Raji (cell line): ENCODE results near the gene ARPC1A.

ENCODE experiments used
- POLR2A ChIP-seq: IDR thresholded peaks from 2 replicates; pipeline ENCODE4 v1.6.1; 2011; ENCODE audit warnings: low read depth, low read length, control low read depth; ENCODE audit not compliant: insufficient read depth

The ARPC1A gene

GRCh38 chr7:99380032-99380822, 54.5 kb downstream of the ARPC1A start:
- TF ChIP-seq POLR2A = peak; percentile 44; the same call in 1 of the 2 replicates

DNA sequence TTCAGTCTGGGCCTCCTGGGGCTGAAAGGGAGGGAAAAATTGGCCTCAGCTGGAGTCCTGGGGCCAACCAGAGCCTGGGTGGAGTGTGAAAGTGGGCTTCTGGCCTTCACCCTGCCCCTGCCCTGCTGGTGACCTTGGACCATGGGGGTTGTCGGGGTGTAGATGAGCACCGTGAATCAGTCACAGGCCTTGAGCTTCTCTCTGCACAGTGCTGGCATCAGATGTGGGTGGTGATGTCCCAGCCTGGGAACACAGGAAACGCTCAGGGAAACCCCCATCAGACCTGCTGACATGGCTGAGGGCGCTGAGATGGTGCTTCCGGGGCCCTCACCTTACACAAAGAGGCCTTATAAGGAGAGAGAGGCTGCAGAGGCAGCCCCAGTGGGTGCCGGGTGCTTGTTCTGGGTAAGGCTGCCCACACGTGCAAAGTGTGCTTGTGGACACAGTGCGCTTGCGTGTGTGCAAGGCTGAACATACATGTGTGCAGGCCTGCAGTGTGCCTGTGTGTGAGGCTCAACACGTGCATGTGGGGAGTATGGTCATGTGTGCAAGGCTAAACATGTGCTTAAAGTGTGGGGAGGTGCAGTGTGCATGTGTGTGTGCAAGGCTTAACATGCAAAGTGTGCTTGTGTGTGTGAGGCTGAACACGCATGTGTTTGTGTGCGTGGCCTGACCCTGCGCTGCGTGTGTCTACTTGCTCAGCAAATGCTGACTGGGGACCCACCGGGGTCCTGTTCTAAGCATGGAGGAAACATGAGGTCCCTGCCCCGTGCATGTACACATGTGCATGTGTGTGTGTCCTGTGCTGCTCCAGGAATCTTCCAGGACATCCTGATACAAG, 55.3 kb downstream of the ARPC1A start:
- TF ChIP-seq POLR2A = peak; percentile 77

DNA sequence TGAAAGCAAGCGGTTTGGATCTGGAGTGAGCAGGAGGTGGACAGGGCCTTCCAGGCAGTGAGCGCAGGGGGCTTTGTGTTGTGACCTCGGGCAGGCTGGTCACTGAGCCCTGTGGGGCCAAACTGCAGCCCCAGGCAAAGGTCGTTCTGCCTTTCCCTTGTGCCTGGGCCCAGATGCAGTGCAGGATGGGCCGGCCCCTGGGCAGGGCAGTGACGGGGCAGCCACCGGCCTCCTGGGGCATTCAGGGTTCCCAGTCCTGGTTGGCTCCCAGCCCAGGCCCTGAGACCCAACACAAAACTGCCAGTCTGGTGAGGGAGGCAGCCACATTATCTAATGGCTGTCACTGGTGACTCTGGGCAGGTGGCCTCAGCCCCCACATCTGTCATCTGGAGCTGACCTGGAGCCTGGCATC, 56.0 kb downstream of the ARPC1A start:
- no peak for TF ChIP-seq POLR2A

DNA sequence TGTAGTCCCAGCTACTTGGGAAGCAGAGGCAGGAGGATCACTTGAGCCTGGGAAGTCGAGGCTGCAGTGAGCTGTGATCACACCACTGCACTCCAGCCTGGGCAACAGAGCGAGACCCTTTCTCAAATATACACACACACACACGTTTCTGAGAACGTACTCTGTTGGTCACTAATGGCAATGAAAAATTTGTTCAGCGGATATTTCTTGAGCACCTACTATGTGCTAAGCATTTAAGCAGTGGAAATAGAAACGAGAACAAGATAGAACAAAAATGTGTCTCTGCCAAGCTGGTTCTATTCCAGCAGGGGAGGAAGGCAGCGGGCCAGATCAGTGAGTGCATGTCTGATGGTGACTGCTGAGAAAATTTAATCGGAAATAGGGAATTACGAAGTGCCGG, 57.5 kb downstream of the ARPC1A start:
- TF ChIP-seq POLR2A = no peak

DNA sequence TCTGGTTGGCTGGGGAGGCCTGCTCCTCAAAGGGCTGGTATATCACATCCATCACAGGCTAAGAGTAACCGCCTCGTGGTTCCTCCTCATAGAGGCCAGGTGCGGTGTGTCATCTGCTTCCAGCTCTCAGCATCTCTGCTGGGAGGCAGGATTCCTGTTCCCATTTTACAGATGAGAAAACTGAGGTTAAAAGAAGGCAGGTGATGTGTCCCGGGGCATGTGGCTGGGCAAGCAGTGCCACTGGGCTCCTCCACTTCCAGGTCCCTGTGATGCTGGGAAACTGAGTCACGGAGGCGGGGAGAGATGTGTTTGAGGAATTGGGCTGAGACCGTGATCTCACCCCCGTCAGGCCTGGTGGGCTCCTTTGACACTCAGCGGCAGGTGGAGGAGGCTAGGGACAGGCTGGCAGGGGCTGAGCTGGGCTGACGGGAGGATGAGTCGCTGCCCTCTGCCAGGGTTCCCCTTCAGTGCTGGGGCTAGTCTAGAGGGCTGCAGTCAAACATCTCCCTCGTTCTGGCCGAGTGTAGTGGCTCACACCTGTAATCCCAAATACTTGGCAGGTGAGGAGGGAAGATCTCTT, 58.2 kb downstream of the ARPC1A start:
- no peak for TF ChIP-seq POLR2A

DNA sequence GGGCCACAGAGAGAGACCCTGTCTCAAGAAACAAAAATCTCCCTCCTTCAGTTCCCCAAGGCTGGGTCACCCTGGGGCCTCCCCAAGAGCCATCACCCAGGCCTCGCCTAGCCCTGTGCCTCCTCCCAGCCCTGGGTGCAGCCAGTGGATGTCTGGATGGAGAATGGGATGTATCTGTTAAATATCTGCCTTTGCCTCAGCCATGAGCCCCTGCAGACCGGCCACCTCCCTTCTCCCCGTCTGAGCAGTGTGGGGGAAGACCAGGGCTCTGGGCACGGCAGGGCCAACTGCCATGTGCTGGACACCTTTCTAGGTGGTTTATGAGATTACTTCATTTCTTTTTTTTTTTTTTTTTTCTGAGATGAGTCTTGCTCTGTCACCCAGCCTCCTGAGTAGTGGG, 58.8 kb downstream of the ARPC1A start:
- TF ChIP-seq POLR2A = no peak

DNA sequence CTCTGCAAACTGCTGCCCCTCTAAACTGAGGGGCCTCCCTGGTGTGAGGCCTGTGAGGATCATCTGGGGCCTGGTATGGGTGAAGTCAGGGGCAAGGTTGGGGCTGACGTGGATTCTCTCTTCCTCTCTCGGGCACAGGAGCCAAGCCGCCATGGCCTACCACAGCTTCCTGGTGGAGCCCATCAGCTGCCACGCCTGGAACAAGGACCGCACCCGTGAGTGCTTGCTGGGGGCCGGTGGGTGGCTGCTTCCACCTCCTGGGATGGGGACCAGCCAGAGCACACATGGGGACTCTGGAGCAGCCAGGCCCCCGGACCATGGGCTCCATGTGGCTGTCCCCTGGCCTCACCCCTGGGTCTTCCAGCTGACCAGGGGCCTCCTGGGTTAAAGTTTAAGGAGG, 59.9 kb downstream of the ARPC1A start:
- no peak for TF ChIP-seq POLR2A

DNA sequence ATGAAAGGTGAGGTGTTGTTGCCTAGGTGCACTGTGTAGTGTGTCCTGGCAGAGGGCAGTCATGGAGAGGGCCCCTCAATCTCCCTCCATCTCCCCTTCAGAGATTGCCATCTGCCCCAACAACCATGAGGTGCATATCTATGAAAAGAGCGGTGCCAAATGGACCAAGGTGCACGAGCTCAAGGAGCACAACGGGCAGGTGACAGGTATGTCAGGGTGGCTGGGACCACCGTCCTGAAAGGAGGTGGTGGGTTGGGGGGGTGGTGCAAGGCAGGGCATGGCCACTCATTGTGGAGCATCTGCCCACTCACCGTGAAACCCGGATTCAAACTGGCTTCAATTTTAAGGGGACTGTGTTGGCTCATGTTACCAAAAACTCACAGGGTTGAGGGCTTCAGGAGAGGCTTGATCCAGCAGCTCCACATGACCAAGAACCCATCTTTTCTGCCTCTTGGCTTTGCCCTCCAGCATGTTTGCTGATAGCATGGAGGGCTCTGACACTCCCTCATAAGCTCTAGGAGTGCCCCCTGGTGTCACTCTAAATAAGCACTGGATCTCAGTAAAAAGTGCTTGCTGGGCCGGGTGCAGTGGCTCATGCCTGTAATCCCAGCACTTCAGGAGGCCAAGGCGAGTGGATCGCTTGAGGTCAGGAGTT, 61.0 kb downstream of the ARPC1A start:
- TF ChIP-seq POLR2A = 0 out of 2 replicates have a peak, but pooled peaks have one; percentile 22

- TF ChIP-seq POLR2A = no peak
These were observed 62.2 kb downstream of the ARPC1A start for GRCh38 chr7:99387912-99388311.

DNA sequence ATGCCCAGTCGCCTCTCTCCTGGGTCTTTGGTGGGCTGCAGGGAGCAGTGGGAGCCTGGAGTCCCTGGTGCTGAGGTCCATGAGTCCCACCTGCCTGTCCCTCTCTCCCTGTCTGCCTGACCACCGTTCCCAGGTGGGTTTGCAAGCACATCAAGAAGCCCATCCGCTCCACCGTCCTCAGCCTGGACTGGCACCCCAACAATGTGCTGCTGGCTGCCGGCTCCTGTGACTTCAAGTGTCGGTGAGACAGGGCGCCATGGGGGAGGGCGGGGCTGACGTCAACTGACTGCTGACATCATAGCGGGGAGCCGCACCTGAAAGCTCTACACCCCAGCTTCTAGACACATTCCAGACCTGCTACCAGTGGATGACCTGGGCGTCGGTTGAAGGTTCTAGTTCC, 64.1 kb downstream of the ARPC1A start:
- TF ChIP-seq POLR2A = no peak

DNA sequence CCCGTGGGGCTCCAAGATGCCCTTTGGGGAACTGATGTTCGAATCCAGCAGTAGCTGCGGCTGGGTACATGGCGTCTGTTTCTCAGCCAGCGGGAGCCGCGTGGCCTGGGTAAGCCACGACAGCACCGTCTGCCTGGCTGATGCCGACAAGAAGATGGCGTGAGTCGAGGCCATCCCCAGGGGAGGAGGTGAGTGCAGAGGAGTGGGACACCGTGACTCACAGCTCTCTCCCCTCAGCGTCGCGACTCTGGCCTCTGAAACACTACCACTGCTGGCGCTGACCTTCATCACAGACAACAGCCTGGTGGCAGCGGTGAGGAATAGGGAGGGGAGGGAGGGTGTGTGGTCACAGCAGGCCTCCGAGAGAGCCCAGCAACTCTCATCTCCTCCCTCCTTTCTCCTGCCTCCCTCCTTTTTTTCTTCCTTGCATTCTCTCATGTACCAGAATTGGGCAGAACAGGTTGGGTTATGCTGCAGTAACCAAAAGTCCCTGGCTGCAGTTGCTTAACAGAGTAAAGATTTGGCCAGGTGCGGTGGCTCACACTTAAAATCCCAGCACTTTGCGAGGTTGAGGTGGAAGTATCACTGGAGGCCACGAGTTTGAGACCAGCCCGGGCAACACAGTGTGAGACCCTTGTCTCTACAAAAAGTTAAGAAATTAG, 65.4 kb downstream of the ARPC1A start:
- TF ChIP-seq POLR2A = no peak

DNA sequence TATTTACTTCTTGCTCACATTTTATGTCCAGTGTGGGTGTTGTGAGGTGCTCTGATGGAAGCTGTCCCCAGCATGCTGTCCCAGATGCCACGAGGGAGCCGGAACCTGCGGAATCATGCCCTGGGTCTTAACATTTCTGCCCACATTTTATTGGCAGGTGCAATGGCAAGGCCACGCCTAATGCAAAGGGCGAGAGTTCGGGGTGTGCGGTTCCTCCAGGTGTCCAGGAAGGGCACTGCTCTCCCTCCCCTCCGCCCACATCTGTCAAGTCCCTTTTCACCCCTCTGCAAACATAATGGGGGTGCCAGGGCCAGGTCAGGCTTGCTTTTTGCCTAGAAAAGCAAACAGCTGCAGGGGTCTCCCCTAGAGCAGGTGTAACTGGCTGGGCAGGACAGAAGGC, 66.3 kb downstream of the ARPC1A start:
- no peak for TF ChIP-seq POLR2A

- TF ChIP-seq POLR2A = no peak
These were observed 67.1 kb downstream of the ARPC1A start for GRCh38 chr7:99392659-99393354.
